NCI-H345 treated with DMSO at 0.1 percent for 48 hours (cell line): Measurements from ENCODE around the gene TUBD1.
"Not testable (repeated sequence)": the region's sequence is repeated elsewhere in the genome, so short reads cannot be mapped to it uniquely, and the experiment has no call there.

Source experiments
- DNase-seq: peaks from one replicate; lab custom pipeline; 2025; ENCODE audit not compliant: unreplicated experiment; lab: John Stamatoyannopoulos, UW

The TUBD1 gene

GRCh38 chr17:59892924-59893675 is at the start of gene TUBD1, which contains the start of gene RPS6KB1:
Gene TUBD1, minus strand, starts transcription at chr17:59892943. Its CDS starts 1,941 bp downstream, at chr17:59891002.
Gene RPS6KB1, plus strand, starts transcription at chr17:59893121. Its CDS starts 64 bp downstream, at chr17:59893185.
- DNase-seq: peak; percentile 99

GRCh38 chr17:59941131-59941530 is 48.4 kb upstream of the TUBD1 start:
- DNase-seq: no peak

GRCh38 chr17:59940697-59941096 is 48.0 kb upstream of the TUBD1 start:
- DNase-seq: not testable (repeated sequence)

- DNase-seq: not testable (repeated sequence)
These were observed 40.6 kb upstream of the TUBD1 start for GRCh38 chr17:59933317-59933716.

GRCh38 chr17:59930768-59931167 is 38.0 kb upstream of the TUBD1 start:
- DNase-seq: not testable (repeated sequence)

- not testable (repeated sequence) for DNase-seq
These were observed 37.4 kb upstream of the TUBD1 start for GRCh38 chr17:59930121-59930520.

GRCh38 chr17:59920637-59921036 is 27.9 kb upstream of the TUBD1 start:
- DNase-seq: not testable (repeated sequence)

- no peak for DNase-seq
These were observed 23.7 kb upstream of the TUBD1 start for GRCh38 chr17:59916446-59916845.

- peak; percentile 17 for DNase-seq
These were observed 21.6 kb upstream of the TUBD1 start for GRCh38 chr17:59914274-59914854.

- DNase-seq: no peak
These were observed 14.7 kb upstream of the TUBD1 start for GRCh38 chr17:59907467-59907866.

GRCh38 chr17:59903455-59903854 is 10.7 kb upstream of the TUBD1 start:
- DNase-seq: no peak

- no peak for DNase-seq
These were observed 8.9 kb upstream of the TUBD1 start for GRCh38 chr17:59901604-59902003.

- no peak for DNase-seq
These were observed 6.4 kb upstream of the TUBD1 start for GRCh38 chr17:59899099-59899498.

- no peak for DNase-seq
These were observed 4.3 kb upstream of the TUBD1 start for GRCh38 chr17:59897090-59897489.

- DNase-seq: no peak
These were observed 945 bp upstream of the TUBD1 start for GRCh38 chr17:59893676-59894100.

- no peak for DNase-seq
These were observed 356 bp downstream of the TUBD1 start for GRCh38 chr17:59892251-59892923.

GRCh38 chr17:59890720-59891119 is 2.0 kb downstream of the TUBD1 start:
- no peak for DNase-seq

GRCh38 chr17:59888145-59888750 is 4.5 kb downstream of the TUBD1 start:
- no peak for DNase-seq

GRCh38 chr17:59884861-59885260 is 7.9 kb downstream of the TUBD1 start:
- no peak for DNase-seq

- DNase-seq: no peak
These were observed 14.1 kb downstream of the TUBD1 start for GRCh38 chr17:59878624-59879023.

GRCh38 chr17:59877965-59878364 is 14.8 kb downstream of the TUBD1 start:
- DNase-seq: no peak
